Skin of body (tissue), 2 donors: Measurements from ENCODE around the gene TENM3. TPM values are rescaled to one million over a fixed set of nuclear protein-coding genes. Genes with fewer than 3 reads are reported as not detected.
"Not testable (repeated sequence)": the region's sequence is repeated elsewhere in the genome, so short reads cannot be mapped to it uniquely, and the experiment has no call there.

Experiments
- DNase-seq: peaks from one replicate; lab custom pipeline; 2025; lab: John Stamatoyannopoulos, UW
- total RNA-seq: library from RNA; depleted of rRNA; stranded (reverse); fragments of >200 nt; gene quantifications from one replicate; pipeline ENCODE4 v1.2.3, GENCODE V29; 2014

The TENM3 gene
- total RNA-seq, 1 donor from 2014 or later, result 10.2 TPM

GRCh38 chr4:182328505-182328904, 85.3 kb downstream of the TENM3 start:
- DNase-seq, result no peak

GRCh38 chr4:182337366-182337765, 94.2 kb downstream of the TENM3 start:
- DNase-seq, result no peak

DNA sequence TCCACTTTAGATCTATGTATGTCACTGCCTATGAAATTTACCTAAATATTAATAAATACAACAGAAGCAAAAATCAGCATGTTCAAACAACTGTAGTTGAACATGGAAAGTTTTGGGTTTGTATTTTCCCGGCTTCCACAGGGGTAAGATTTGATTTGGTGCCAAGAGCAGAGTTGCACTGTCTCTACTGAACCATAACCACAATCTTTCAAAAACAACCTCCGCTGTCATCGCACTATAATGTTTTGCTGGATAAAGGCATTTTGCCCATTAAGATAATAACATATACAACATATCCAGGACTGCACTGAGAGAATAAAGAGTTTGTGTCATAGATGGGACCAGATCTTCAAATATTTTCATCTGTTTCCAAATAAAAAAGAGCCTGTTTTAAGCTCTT, 94.9 kb downstream of the TENM3 start:
- DNase-seq, result no peak

GRCh38 chr4:182338746-182339145, 95.5 kb downstream of the TENM3 start:
- no peak for DNase-seq

DNA sequence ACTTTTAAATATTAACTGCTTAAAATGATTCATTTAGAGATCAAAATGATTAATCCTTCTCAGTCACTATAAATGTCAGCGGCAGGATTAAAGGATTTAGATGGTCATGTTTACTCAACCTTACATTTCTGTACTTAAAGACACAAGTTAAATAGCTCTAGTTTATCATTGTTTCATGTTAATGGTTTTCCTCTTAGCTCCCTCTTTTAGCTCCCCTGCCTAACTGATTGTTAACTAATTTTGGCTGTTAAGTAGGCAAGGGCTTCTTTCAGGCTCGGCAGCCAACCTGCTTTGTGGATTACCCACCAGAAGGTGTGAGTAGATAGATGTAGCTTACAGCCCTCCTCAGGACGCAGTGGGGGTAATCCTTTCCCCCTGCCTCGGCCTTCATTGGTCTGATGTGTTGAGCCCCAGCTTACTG, 96.0 kb downstream of the TENM3 start:
- DNase-seq, result no peak

DNA sequence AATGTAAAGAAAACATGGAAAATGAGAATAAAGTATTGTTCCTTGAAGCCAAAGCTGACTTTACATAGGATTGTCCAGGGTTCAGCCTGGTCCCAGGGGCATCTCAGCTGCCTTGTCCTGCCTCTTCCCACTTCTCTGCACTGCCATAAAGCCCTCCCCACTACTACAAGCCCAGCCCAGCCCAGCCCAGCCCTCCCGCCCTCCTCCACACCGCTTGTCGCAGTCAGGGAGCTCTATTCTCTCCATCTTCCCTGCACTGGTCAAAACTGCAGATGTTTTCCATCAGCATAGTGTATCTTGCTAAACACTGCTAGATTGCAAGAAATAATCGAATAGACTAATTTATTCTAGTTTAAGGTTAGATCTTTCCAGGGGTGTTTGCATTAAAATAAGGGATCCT, 100.3 kb downstream of the TENM3 start:
- DNase-seq, result no peak

DNA sequence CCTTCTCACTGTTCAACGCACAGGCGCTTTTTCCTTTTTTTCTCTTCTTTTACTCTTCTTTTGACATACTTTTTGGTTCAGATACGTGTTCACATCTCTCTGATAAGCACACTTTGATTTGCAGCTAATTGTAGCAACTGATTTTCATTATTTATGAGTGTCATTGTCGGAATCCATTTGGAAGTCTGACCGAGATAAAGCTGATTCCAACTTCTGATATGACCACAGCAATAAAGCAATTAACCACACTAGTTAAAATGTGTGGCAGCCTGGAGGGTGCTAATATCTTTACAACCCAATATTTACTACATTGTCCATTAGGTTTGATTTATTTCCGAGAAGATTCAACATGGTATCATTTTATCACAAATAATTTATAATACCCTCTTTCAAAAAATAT, 101.8 kb downstream of the TENM3 start:
- no peak for DNase-seq

DNA sequence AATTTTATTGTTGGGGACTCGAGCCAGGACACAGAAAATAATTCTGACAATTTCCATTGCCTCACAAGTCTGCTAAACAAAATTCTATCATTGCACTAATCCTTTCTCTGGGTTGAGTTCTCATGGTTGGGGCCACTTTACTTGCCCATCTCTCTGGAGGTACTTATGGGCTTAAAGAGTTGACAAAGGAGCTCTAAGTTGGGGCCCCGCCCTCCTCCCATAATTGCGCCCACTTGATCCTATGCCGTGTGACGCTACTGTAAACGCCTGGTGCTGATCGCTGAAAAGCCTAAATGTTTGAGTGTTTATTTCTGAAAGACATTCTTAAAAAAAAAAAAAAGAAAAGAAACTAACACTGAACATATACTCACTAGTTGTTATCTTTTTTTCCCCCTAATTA, 103.0 kb downstream of the TENM3 start:
- no peak for DNase-seq

GRCh38 chr4:182346675-182347375, 103.6 kb downstream of the TENM3 start:
- no peak for DNase-seq

DNA sequence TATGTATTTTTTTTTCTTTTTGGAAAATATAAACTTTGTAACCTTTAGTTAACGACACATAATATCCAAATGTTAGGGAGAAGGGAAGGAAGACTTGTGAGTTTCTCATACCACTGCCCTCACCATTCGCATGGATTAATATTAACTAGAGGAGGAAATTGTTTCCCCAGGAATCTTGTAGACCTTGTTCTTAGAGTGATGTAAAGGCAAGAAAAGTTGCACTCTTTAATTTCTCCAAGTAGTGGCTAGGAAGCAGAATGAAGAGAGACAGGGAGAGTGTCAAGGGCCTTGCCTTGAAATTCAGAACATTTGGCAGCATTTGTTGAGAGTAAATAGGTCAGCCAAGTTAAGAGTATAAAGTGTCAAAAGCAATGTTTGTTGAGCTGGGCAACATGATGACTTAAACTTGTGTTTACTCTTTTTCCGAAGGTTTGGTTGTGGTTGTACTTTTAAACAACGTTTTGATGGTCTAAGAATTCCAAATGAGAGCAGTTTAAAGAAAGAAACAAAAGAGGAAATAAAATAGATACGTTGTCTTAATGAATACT, 105.7 kb downstream of the TENM3 start:
- no peak for DNase-seq

DNA sequence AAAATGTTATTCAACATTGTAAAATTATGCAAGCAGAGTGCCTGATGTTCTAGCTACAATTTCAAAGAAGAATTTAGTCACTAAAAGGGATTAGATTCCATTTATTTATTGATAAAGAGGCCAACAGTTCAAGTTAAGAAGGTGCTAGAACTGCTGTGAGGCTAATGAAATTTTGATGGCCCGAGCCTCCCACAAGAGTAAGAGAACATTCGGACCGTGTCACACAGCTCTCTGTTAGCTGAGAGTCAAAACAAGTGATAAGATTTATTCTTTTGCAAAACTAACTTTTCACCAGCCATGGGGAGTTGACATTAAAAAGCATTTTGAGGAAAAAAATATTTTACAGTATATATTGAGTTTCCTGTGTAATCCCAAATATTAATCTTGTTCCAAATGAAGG, 106.8 kb downstream of the TENM3 start:
- no peak for DNase-seq

DNA sequence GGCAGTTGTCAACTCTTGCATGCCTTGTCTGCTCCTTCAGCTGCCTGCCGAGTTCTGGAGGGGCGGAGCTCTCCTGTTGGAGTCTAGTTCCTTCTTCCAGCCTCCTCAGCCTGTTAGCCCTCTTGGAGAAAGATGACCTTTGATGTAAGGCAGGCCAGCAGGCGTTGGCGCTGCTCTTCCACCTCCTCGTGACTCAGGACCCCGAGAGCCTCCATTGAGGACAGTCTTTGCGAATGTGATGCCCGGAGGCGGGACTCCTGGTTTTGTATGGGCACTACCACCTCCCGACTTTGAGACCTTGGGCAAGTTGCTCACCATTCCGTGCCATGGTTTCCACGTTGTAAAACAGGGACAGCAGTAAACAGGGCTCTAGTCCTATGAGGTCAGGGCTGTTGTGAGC, 108.3 kb downstream of the TENM3 start:
- DNase-seq, result no peak

GRCh38 chr4:182354106-182354505, 110.9 kb downstream of the TENM3 start:
- DNase-seq, result no peak

DNA sequence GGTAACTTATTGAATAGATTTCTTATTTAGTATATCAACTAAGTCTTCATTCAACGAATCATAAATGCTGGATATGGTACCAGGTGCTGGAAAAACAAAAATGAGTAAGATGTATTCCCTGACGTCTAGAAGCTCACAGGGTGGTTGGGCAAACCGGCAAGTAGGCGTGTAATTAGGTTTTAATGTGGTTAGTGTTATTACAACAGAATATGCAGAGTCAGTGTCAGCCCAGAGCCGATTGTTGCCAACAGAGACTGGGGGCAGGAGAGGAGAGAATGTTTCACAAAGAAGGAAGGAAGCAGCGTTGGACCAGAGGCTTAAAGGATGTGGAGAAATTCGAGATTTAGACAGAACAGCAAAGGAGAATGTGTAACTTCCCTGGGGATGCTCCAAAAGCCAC, 111.7 kb downstream of the TENM3 start:
- DNase-seq, result no peak

DNA sequence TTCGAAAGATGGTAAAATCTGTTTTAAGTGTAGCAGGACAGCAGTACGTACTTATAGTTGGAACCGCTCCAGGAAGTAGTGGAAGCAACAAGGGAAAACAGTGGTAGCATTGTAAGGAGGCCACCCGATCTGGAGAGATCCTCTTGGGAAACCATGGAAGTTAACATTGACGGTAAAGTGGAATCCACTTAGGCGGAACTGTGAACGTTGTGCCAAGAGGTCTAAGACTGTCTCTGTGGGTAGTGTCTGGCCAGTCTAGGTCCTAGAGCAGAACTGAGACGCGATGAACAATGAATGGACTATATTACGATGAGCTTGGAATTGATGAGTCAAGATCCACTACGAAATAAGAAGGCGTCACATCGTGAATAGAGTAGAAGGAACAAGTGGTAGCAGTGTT, 124.0 kb downstream of the TENM3 start:
- DNase-seq, result peak; percentile 2

GRCh38 chr4:182369211-182369610, 126.0 kb downstream of the TENM3 start:
- no peak for DNase-seq

DNA sequence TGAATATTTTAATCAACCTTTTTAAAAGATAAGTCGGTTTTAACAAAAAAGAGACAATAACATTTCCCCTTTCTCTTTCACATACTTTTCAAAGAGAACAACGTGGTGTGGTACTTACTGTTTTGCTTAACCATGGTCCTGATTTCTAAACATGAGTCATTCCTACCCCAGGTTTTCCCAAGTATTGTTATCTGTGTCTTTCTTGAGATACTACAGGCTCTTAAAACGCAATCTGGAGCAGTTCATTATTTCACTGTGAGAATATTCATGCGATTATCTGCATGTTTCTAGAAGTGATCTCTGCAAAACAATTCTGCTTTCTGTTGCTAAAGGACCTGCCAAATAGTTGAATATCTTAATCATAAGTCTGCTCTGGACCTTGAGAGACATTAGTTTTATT, 127.3 kb downstream of the TENM3 start:
- DNase-seq, result no peak

DNA sequence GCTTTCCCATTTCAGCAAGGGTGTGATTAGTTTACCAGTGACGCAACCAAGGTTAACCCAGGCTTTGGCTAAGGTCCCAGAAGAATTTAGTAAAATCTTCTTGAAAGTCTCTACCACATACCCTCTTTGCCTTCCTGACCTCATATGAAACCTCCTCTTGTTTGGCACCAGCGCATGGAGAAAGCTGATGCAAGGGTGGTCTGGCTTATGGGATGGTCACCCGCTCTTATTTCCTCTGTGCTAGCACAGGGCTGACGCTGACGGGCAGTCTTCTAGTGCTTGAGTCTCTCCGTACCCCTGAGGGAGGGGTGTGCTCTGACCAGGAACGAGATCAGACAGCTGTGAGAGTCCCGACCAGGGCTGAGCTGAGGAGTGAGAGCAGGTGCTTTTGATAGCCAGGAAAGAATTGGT, 137.6 kb downstream of the TENM3 start:
- no peak for DNase-seq

DNA sequence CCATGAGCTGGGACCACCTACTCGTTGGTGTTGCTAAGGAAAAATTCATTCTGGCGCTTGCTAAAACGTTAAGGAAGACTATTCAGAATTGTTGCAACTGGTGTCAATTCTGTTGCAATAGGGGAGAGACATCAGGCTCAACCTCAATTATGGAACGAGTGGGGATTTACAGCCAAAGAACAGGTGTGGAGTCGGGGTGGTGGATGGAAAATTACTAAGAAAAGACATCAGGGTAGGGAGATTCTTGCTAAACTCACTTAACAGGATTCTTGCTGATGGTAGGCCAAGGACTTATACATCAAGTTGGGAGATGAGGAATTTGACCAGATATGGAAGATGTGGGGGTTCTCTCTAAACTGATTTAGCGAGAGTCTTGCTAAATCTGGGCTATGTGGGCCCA, 139.7 kb downstream of the TENM3 start:
- no peak for DNase-seq

GRCh38 chr4:182384631-182385091, 141.5 kb downstream of the TENM3 start:
- DNase-seq, result no peak

DNA sequence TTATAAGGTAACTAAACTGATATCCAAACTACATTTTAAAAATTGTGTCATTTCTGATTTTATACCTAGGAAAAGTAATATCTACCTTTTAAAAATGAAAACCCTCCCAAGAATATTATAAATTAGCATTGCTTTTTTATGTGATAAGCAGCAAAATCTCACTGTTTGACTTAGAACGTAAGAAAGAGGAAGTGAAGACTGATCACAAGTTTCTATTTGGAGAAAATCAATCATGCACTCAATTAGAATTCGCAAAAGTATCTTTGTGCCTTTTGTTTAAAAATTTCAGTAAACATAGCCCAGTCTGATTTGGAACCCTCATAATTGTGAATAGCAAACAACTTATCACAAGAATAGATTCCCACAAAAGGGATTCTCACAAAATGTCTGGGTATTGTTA, 142.7 kb downstream of the TENM3 start:
- DNase-seq, result no peak

GRCh38 chr4:182386576-182386975, 143.4 kb downstream of the TENM3 start:
- not testable (repeated sequence) for DNase-seq

DNA sequence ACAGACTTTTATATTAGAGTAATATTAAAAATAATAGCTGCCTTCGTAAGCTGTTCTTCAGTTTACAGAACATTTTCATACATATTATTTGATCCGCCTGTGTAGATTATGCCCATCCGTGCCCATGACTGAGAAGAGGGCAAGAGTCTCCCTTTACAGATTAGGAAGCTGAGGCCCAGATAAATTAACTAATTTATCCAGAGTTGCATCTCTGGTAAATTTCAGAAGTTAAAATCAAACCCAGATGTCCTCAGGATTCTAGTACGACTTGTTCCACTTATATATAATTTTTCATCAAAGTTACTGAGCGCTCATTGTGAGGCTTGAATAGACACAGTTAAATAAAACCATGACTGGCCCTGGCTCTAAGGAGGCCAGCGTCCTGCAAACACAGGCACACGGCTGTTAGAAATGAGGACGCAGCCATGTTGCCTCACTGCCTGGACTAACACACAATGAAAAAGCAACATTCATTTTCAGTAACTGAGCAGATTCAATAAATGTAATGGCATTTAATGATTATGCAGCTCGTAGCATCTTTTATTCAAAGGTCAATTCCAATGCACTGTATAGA, 148.0 kb downstream of the TENM3 start:
- no peak for DNase-seq
